Retina (tissue), 1 donor: ENCODE results near the gene ASS1.

Source experiments
- DNase-seq: peaks from one replicate; pipeline ENCODE4 v3.0.0-alpha.2; 2016

ASS1 gene

GRCh38 chr9:130537346-130538050 is 92.7 kb downstream of the ASS1 start:
- DNase-seq = peak; percentile 44

- no peak for DNase-seq
Observed at GRCh38 chr9:130539420-130540223, 94.9 kb downstream of the ASS1 start.

GRCh38 chr9:130541533-130541932 is 96.8 kb downstream of the ASS1 start:
- no peak for DNase-seq

GRCh38 chr9:130542038-130542437 is 97.3 kb downstream of the ASS1 start:
- DNase-seq = no peak

GRCh38 chr9:130542457-130543228 is 97.9 kb downstream of the ASS1 start:
- no peak for DNase-seq

- no peak for DNase-seq
Observed at GRCh38 chr9:130543368-130543767, 98.6 kb downstream of the ASS1 start.

GRCh38 chr9:130543859-130544258 is 99.1 kb downstream of the ASS1 start:
- no peak for DNase-seq

- DNase-seq = no peak
Observed at GRCh38 chr9:130544364-130544763, 99.6 kb downstream of the ASS1 start.

GRCh38 chr9:130548103-130548502 is 103.3 kb downstream of the ASS1 start:
- DNase-seq = no peak

- DNase-seq = no peak
Observed at GRCh38 chr9:130549093-130549735, 104.5 kb downstream of the ASS1 start.
